GM12874 (cell line): ENCODE results near the gene ACKR4.

Experiments used
- CTCF ChIP-seq: IDR thresholded peaks from 2 replicates; pipeline ENCODE4 v1.5.1; 2011; ENCODE audit warnings: low read depth, mild to moderate bottlenecking, control low read depth, low read length, moderate library complexity; ENCODE audit not compliant: insufficient read depth

The ACKR4 gene

GRCh38 chr3:132630612-132631011 lies 33.5 kb downstream of the ACKR4 start:
- TF ChIP-seq CTCF = no peak

DNA sequence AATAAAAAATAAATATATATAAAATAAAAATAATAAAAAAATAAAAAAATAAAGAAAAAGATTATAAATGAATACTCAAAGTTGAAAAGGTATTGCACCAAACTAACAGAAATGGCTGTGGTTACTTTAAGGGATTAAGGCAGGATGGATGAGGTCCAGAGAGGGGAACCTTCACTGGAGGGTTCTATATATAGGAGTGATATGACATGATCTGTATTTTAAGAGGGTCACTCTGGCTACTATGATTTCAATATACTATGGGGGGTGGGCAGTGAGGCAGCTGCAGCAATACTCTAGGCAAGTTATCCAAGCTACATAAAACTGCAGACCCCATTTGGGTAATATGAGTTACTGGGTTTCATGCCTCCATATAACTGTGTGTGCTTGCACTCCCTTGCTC lies 38.0 kb downstream of the ACKR4 start:
- TF ChIP-seq CTCF = no peak

DNA sequence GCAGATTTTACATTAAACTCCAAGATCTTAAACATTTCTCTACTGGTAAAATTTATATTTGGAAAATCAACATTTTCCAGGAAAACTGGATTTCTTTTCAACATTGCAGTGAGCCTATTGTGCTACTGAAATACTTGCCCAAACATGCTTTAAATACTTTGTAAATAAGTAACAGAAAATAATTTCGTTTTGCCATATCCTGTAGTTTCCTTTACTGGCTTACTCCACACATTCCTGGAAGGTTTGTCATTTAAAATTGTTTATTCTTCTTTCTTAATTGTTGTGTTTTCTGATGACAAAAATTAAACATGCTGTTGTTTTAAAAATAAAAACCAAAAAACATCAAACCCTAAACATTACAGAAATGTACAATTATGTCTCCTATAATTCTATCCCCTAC lies 40.5 kb downstream of the ACKR4 start:
- TF ChIP-seq CTCF = no peak

DNA sequence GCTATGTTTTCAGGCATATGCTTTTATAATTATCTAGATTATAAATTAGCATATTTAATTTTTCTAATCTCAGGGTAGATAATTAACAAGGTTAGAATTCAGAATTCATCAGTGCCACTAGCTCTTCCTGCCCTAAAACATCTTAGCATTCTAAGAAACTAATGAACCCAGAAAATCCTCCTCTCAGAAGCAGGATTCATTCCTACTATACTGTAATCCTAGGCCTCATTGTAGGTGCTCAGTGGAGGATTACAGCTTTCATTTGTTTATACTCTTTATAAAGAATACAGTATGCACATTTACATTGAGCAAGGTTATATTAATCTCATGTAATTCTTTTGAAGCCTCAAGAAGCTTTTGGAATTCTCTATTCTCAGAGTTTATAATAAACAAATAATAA lies 41.6 kb downstream of the ACKR4 start:
- TF ChIP-seq CTCF = no peak

DNA sequence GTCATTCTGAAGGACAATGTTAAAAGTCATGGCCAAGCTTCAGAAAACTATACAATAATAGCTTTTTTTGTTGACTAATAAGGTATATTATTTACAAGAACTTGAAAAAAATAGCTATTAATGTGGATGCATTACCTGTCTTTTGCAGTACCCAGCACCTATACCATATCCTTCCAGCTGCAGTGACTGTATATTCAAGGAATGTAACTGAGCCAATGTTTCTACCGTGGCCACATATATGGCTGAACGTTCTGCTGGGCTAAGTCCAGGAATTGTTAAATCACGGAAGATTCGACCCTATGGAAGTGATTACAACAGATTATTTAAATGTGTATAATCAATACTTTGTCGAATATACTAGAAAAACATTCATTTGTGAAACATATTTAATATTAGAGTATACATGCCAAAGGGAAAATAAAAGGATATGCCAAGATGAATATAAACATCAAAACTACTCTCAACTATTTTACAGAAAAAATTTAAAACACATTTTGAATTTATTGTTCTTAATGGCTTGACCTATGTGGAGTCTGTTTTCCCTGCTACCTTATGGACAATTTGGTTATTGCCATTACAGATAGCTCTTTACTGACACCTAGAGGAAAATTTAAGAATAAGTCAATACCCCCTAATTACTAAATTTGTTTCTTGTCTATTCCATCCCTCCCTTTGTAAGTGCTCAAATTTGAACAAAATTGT lies 44.9 kb downstream of the ACKR4 start:
- peak; percentile 42 for TF ChIP-seq CTCF

DNA sequence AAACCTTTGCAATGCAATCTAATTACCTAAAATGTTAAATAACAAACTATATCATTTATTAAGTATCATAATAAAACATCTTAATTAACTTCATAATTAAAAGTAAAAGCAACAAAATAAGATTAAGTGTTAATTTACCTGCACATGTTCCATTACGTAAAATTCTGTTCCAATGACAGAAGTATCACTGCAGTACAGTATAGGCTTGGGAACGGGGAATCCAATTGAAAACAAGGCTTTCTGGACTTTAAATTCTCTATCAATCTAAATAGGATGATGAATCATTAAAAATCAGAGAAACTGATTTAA lies 45.4 kb downstream of the ACKR4 start:
- TF ChIP-seq CTCF = no peak

DNA sequence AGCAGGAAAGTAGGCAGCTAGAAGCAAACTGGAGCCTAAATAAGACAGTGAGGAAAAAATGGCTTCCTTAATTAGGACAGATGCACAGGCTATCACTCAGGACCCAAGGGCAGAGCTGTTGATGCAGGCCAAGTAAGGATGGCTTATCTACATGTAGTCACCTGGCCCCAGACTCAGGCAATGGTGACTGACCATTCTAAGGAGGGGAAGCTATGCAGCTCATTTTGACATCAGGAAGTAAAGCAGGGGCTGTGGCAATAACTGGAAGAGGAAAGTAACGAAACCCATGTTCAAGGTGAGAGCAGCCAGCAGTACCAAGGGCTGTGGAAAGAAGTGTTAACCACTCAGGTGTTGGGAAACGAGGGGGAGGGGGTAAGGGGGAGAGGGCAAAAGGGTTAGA lies 46.3 kb downstream of the ACKR4 start:
- TF ChIP-seq CTCF = no peak
